GM12878 (cell line): Measurements from ENCODE around the gene POLD4. TPM values are rescaled to one million over a fixed set of nuclear protein-coding genes. Genes with fewer than 3 reads are reported as not detected.

Experiments used
- CBX5 ChIP-seq: sonication (generic); IDR thresholded peaks from 2 replicates; pipeline ENCODE4 v1.6.1; 2016; ENCODE audit warnings: low read depth, moderate library complexity, mild to moderate bottlenecking, inconsistent platforms
- CUX1 ChIP-seq: IDR thresholded peaks from 2 replicates; pipeline ENCODE4 v1.6.1; 2012; ENCODE audit warnings: improper control_type of control experiment, low read depth, low read length; ENCODE audit not compliant: insufficient replicate concordance
- MXI1 ChIP-seq: fragments of 150-350 bp; IDR thresholded peaks from 2 replicates; pipeline ENCODE4 v1.6.1; 2011; ENCODE audit warnings: low read depth, mild to moderate bottlenecking, inconsistent platforms, low read length, improper control_type of control experiment
- MYB ChIP-seq: fragments of 150-350 bp; IDR thresholded peaks from 2 replicates; pipeline ENCODE4 v1.6.1; 2014; ENCODE audit warnings: mild to moderate bottlenecking, low read depth, low read length, borderline replicate concordance
- MYC ChIP-seq: IDR thresholded peaks from 2 replicates; pipeline ENCODE4 v1.6.1; 2011; ENCODE audit warnings: mild to moderate bottlenecking, low read length, moderate library complexity, inconsistent platforms; ENCODE audit not compliant: insufficient read depth, insufficient replicate concordance, insufficient read length, severe bottlenecking
- RAD21 ChIP-seq: IDR thresholded peaks from 2 replicates; pipeline ENCODE4 v1.6.1; 2011; ENCODE audit warnings: mild to moderate bottlenecking, low read depth, low read length, moderate library complexity; ENCODE audit not compliant: insufficient read depth
- RB1 ChIP-seq: fragments of 450-650 bp; formaldehyde crosslinking; IDR thresholded peaks from 2 replicates; pipeline ENCODE4 v1.6.1; 2017; ENCODE audit warnings: mild to moderate bottlenecking, borderline replicate concordance
- RFX5 ChIP-seq: IDR thresholded peaks from 2 replicates; pipeline ENCODE4 v1.6.1; 2011; ENCODE audit warnings: low read depth, low read length, improper control_type of control experiment
- SIX5 ChIP-seq: IDR thresholded peaks from 2 replicates; pipeline ENCODE4 v1.6.1; 2011; ENCODE audit warnings: mild to moderate bottlenecking, low read depth, low read length, moderate library complexity; ENCODE audit not compliant: severe bottlenecking
- SMARCA5 ChIP-seq: fragments of 450-650 bp; IDR thresholded peaks from 2 replicates; pipeline ENCODE4 v1.6.1; 2017; ENCODE audit warnings: mild to moderate bottlenecking
- SREBF1 ChIP-seq: IDR thresholded peaks from 2 replicates; pipeline ENCODE4 v1.6.1; 2012; ENCODE audit warnings: mild to moderate bottlenecking, low read length
- USF2 ChIP-seq: IDR thresholded peaks from 2 replicates; pipeline ENCODE4 v1.6.1; 2011; ENCODE audit warnings: low read depth, low read length, improper control_type of control experiment, borderline replicate concordance
- ZBTB11 ChIP-seq: fragments of 450-650 bp; formaldehyde crosslinking; IDR thresholded peaks from 2 replicates; pipeline ENCODE4 v1.5.0; 2022; ENCODE audit warnings: mild to moderate bottlenecking, missing genetic modification characterization
- ZNF622 ChIP-seq: fragments of 450-650 bp; IDR thresholded peaks from 2 replicates; pipeline ENCODE4 v1.6.1; 2017; ENCODE audit warnings: mild to moderate bottlenecking, inconsistent platforms
- ZSCAN29 ChIP-seq: fragments of 450-650 bp; IDR thresholded peaks from 2 replicates; pipeline ENCODE4 v1.6.1; 2017; ENCODE audit warnings: mild to moderate bottlenecking, moderate library complexity
- polyA plus RNA-seq, 11 experiments: library from polyadenylated mRNA; depleted of rRNA in 4 of 11; unstranded in 6 of 11; stranded (reverse) in 5 of 11; fragments of >200 nt; fragmentation: Nextera tagmentation in 4 of 11; fragmentation: Illumina TruSeq in 1 of 11; extraction: Ambion mirVana in 4 of 11; extraction: Trizol in 1 of 11; gene quantifications; 1 replicate in 1 of 11; 2 replicates in 10 of 11; pipeline versions ENCODE4 v1.2.1 to v1.2.3, GENCODE V29; 2011 to 2016; ENCODE audit warnings: inconsistent platforms in 2 of 11, missing spikeins in 2 of 11, low read depth in 1 of 11
- total RNA-seq, 4 experiments: library from RNA; depleted of rRNA in 3 of 4; stranded (reverse); fragments of >200 nt in 3 of 4; fragmentation: Illumina TruSeq in 1 of 4; extraction: Trizol in 1 of 4; gene quantifications; 2 replicates each; pipeline versions ENCODE4 v1.2.1 to v1.2.3, GENCODE V29; 2013 to 2021
- TF ChIP-seq, protein P1 (sequence below): fragments of 150-350 bp; IDR thresholded peaks from 2 replicates; pipeline ENCODE4 v1.6.1; 2014; ENCODE audit warnings: mild to moderate bottlenecking, low read depth, low read length

Gene POLD4
- total and polyA plus RNA-seq, 10 of the 15 experiments (the other 5 are each of a cell fraction or from before 2014, with no cell fraction given): 8.1 to 176 (median 88.1) TPM

- TF ChIP-seq USF2 (no peak), SREBF1 (no peak), MYC (no peak), RAD21 (peak; percentile 60), ZSCAN29 (no peak), CBX5 (no peak), ZBTB11 (CRISPR knock-in tag) (no peak), MXI1 (no peak), CUX1 (no peak), SIX5 (no peak), RB1 (peak; percentile 42; the same call in 1 of the 2 replicates), ZNF622 (no peak), RFX5 (no peak), MYB (no peak), SMARCA5 (peak; percentile 37; the same call in 1 of the 2 replicates)
- TF ChIP-seq, protein P1, sequence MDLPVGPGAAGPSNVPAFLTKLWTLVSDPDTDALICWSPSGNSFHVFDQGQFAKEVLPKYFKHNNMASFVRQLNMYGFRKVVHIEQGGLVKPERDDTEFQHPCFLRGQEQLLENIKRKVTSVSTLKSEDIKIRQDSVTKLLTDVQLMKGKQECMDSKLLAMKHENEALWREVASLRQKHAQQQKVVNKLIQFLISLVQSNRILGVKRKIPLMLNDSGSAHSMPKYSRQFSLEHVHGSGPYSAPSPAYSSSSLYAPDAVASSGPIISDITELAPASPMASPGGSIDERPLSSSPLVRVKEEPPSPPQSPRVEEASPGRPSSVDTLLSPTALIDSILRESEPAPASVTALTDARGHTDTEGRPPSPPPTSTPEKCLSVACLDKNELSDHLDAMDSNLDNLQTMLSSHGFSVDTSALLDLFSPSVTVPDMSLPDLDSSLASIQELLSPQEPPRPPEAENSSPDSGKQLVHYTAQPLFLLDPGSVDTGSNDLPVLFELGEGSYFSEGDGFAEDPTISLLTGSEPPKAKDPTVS: no peak
Observed at GRCh38 chr11:67351275-67352005, 1.9 kb downstream of the POLD4 start (continued).
